ENCODE data around the gene CPT2.

GRCh38 chr1:53250325-53250724 lies 53.7 kb downstream of the CPT2 start:
- TF ChIP-seq CTCF (IDR thresholded peaks at IDR 0.05), result no peak
- TF ChIP-seq POLR2A (IDR thresholded peaks at IDR 0.05), result no peak
